Testis (tissue), 2 donors: ENCODE data around the gene SNTN.

Experiments
- CTCF ChIP-seq, 3 experiments: fragments of 450-650 bp in 2 of 3; fragments of 200-600 bp in 1 of 3; sonication (generic) in 1 of 3; IDR thresholded peaks; one replicate each; pipeline ENCODE4 v1.5.1; 2016 to 2019; ENCODE audit warnings: antibody characterized with exemption in 3 of 3, mild to moderate bottlenecking in 2 of 3, moderate library complexity in 1 of 3
- POLR2A ChIP-seq: fragments of 450-650 bp; IDR thresholded peaks from one replicate; pipeline ENCODE4 v1.6.1; 2017; ENCODE audit warnings: antibody characterized with exemption, mild to moderate bottlenecking, moderate library complexity

DNA sequence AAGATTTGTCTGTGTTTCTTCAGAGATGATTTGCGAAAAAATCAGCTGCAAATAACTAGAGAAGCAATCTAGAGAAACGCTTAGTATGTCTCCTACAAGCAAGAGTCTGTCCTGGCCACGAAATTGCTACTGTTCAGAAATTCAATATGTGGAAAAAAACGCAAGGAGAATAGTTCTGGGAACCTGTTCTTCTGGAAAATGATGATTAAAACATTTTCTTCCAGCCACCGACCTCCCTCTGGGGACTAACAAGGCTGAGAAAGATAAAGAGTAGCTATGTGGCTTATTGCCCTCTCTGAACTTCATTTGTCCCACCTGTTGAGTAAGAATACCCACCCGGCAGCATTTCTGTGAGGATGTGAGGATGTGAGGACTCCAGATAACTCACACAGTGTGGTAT lies 31.6 kb downstream of the SNTN start:
- TF ChIP-seq CTCF (IDR thresholded peaks at IDR 0.05) (no peak), POLR2A (no peak)
